Measurements from ENCODE around the gene ENPP6.

DNA sequence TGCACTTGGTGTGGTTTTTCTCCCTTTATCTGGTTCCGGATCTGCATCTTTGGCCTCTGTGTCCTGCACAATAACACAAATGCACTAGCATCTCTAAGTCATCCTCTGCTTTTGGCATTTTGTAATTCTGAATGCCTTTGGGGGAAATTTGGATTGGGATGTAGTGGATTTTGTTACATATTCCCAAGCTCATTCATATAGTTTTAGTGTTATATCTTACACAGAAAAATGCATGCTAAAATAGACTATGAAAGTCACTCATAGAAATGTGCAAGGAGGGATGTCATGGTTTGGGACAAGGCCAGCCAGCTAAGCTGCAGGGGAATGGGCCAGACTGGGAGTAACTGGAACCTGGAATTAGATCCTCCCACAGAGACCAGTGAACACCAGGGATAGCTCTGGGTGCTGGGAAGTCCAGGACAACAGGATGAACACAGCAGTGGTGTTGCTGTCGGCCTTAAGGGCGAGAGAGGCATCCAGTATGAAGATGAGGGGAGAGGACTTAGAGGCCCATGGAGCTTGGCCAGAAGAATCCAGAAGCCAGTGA, 20.1 kb downstream of the ENPP6 start:
- TF ChIP-seq JUN (IDR thresholded peaks at IDR 0.05; ENCODE audit: borderline replicate concordance, insufficient read depth, insufficient read length, low read depth) (no peak), POLR2A (IDR thresholded peaks at IDR 0.05; ENCODE audit: low read depth, low read length) (no peak), EZH2 (IDR thresholded peaks at IDR 0.05; ENCODE audit: borderline replicate concordance, low read depth, low read length, severe bottlenecking) (no peak), FOS (IDR thresholded peaks at IDR 0.05; ENCODE audit: borderline replicate concordance, insufficient read depth, low read length) (no peak), POLR2AphosphoS5 (IDR thresholded peaks at IDR 0.05; ENCODE audit: insufficient read depth, low read depth, low read length) (no peak)
- TF ChIP-seq, protein P1, sequence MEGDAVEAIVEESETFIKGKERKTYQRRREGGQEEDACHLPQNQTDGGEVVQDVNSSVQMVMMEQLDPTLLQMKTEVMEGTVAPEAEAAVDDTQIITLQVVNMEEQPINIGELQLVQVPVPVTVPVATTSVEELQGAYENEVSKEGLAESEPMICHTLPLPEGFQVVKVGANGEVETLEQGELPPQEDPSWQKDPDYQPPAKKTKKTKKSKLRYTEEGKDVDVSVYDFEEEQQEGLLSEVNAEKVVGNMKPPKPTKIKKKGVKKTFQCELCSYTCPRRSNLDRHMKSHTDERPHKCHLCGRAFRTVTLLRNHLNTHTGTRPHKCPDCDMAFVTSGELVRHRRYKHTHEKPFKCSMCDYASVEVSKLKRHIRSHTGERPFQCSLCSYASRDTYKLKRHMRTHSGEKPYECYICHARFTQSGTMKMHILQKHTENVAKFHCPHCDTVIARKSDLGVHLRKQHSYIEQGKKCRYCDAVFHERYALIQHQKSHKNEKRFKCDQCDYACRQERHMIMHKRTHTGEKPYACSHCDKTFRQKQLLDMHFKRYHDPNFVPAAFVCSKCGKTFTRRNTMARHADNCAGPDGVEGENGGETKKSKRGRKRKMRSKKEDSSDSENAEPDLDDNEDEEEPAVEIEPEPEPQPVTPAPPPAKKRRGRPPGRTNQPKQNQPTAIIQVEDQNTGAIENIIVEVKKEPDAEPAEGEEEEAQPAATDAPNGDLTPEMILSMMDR (IDR thresholded peaks at IDR 0.05; ENCODE audit: extremely low read depth in 1 of 2, insufficient read depth in 1 of 2, low read depth in 1 of 2, low read length in 2 of 2) = no peak
- TF ChIP-seq, protein P2, sequence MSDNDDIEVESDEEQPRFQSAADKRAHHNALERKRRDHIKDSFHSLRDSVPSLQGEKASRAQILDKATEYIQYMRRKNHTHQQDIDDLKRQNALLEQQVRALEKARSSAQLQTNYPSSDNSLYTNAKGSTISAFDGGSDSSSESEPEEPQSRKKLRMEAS (IDR thresholded peaks at IDR 0.05; ENCODE audit: insufficient read depth, insufficient read length) = no peak

Data from endothelial cell of umbilical vein (primary cell).